NOMO-1 treated with dmso at 0.1 percent for 144 hours (cell line): Measurements from ENCODE around the gene CUL3.

Source experiments
- DNase-seq: peaks from one replicate; lab custom pipeline; 2025; ENCODE audit not compliant: unreplicated experiment; lab: John Stamatoyannopoulos, UW

Gene CUL3

DNA sequence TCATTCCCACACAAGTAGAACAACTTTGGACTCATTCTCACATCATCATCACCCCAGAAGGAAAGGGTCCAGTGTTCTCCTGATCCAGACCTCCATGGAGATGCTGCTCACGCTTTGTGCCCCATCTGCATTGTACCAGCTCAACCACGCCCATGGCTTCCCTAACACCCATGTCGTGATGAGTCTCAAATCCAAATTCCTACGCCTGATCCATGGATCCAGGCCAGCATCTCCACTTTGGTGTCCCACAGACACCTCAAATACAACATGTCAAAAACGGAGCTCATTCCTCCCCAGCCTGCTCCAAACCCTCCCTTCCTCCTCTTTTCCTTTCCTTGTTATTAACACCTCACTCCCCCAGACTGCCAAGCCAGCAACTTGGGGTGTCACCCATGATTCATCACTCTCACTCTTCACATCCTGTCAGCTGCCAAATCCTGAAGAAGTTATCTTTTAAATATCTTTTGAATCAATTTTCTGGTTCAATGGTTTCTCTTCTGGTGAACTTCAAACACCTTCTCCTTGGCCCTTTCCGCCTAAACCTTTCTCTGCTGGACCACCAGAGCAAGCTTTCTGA is 153.1 kb downstream of the CUL3 start:
- DNase-seq: no peak

DNA sequence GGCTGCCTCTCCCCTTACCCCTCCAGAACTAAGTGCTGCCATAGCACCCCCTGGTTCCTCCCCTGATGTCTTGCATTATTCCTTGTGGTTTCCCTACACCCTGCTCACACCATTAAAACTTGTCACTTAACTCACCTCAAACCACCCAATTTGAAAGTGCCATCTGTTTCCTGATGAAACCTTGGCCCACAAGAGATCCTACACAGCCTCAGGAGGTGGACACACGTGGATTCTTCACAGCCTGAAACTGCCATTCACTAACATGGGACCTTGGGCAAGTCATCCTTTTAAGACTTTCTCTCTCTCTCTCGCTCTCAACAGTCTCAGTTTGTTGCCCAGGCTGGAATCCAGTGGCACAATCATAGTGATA is 155.7 kb downstream of the CUL3 start:
- no peak for DNase-seq

- no peak for DNase-seq
Observed at GRCh38 chr2:224428787-224429440, 156.2 kb downstream of the CUL3 start.

DNA sequence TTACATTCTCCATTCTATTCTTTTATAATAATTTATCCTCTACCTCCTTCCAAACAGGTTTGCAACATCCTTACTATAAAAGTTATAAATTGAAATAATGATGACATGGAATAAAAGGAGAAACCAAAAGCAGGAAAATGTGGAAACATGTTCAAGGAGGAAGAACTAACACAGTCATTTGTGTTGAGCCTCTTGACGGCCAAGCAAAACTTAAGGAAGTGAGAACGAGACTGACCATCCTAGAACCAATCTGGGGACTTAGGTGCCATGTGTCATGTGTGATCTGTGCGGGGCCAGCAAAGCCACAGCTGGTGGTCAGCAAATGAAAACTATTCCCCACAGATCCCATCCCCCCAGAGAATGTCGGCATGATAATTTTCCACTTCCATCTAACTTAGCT is 157.7 kb downstream of the CUL3 start:
- no peak for DNase-seq

GRCh38 chr2:224426656-224427055 is 158.5 kb downstream of the CUL3 start:
- no peak for DNase-seq

GRCh38 chr2:224421065-224421464 is 164.1 kb downstream of the CUL3 start:
- no peak for DNase-seq
